PFSK-1 (cell line): ENCODE data around the gene IL1RAP.

Source experiments
- FOXP2 ChIP-seq: optimal IDR thresholded peaks from 2 replicates; pipeline ENCODE3; 2011; ENCODE audit warnings: borderline replicate concordance, control low read depth, inconsistent platforms; ENCODE audit not compliant: insufficient read depth; ENCODE audit errors: extremely low read length, extremely low read depth
- POLR2AphosphoS5 ChIP-seq: IDR thresholded peaks from 2 replicates; pipeline ENCODE4 v1.6.1; 2012; ENCODE audit warnings: low read depth, mild to moderate bottlenecking, control low read depth, low read length, moderate library complexity
- REST ChIP-seq, 2 experiments: IDR thresholded peaks; 2 replicates each; pipeline versions ENCODE4 v1.6.1 to v1.8.0; 2011 to 2012; ENCODE audit warnings: low read depth in 2 of 2, low read length in 2 of 2, control low read depth in 1 of 2, inconsistent platforms in 1 of 2, mild to moderate bottlenecking in 1 of 2, moderate library complexity in 1 of 2; ENCODE audit not compliant: insufficient read depth in 1 of 2
- SIN3A ChIP-seq: IDR thresholded peaks from 2 replicates; pipeline ENCODE4 v1.6.1; 2012; ENCODE audit warnings: mild to moderate bottlenecking, low read length, moderate library complexity, borderline replicate concordance; ENCODE audit not compliant: insufficient read depth
- TAF1 ChIP-seq: IDR thresholded peaks from 2 replicates; pipeline ENCODE4 v1.6.1; 2012; ENCODE audit warnings: low read length, control low read depth, borderline replicate concordance; ENCODE audit not compliant: insufficient read depth

- TF ChIP-seq POLR2AphosphoS5, result no peak
- no peak for TF ChIP-seq TAF1
- TF ChIP-seq REST (IDR thresholded peaks at IDR 0.05; ENCODE audit: insufficient read depth in 1 of 2, low read depth in 2 of 2, low read length in 2 of 2), result no peak
- TF ChIP-seq SIN3A, result no peak
- no peak for TF ChIP-seq FOXP2
These were observed 17.0 kb upstream of the IL1RAP start for GRCh38 chr3:190496859-190497258.
